Nucleus accumbens (tissue), 56 donors: ENCODE results near the gene PRDM9.
A peak's percentile ranks its signal among the peaks of the same experiment; 100 is the strongest.
"Not testable (repeated sequence)": the region's sequence is repeated elsewhere in the genome, so short reads cannot be mapped to it uniquely, and the experiment has no call there.

Source experiments
- DNase-seq, 56 donors: peaks; one replicate each; lab custom pipeline; 2025; lab: John Stamatoyannopoulos, UW

Gene PRDM9

GRCh38 chr5:23526616-23527015 lies 19.2 kb downstream of the PRDM9 start:
- DNase-seq: not testable (repeated sequence)

GRCh38 chr5:23527216-23527920 lies 20.0 kb downstream of the PRDM9 start:
- peak in 1 of 56 donors; percentile 4 for DNase-seq

GRCh38 chr5:23528677-23529076 lies 21.3 kb downstream of the PRDM9 start:
- DNase-seq: no peak

GRCh38 chr5:23530571-23530970 lies 23.2 kb downstream of the PRDM9 start:
- DNase-seq: no peak

- DNase-seq: no peak
Observed at GRCh38 chr5:23571059-23571458, 63.6 kb downstream of the PRDM9 start.
